GM18870 (cell line): ENCODE measurements around the gene ATF3.
"Not testable (repeated sequence)": the region's sequence is repeated elsewhere in the genome, so short reads cannot be mapped to it uniquely, and the experiment has no call there.

ENCODE experiments used
- ATAC-seq: cut with Tn5 transposase; IDR thresholded peaks from one replicate; pipeline ENCODE4 v1.9.1; 2021; ENCODE audit warnings: moderate library complexity; ENCODE audit not compliant: unreplicated experiment

ATF3 gene

DNA sequence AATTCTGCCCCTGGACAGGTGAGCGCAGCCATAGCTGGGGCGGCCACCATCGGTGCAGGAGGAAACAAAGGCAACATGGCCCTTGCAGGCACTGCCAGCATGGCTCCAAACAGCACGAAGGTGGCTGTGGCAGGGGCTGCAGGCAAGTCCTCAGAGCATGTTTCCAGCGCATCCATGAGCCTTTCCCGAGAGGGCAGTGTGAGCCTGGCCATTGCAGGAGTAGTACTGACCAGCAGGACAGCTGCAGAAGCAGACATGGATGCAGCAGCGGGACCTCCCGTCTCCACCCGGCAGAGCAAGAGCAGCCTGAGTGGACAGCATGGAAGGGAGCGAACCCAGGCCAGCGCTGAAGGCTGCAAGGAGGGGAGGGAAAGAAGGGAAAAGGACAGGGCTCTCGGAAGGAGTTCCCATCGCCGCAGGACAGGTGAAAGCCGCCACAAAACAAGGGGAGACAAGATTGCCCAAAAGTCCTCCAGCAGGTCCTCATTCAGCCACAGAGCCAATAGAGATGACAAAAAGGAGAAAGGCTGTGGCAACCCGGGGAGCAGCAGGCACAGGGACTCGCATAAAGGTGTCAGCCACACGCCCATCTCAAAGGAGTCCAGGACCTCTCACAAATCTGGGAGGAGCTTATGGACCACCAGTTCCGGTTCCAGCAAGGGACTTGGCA lies 17.4 kb downstream of the ATF3 start:
- no peak for ATAC-seq

DNA sequence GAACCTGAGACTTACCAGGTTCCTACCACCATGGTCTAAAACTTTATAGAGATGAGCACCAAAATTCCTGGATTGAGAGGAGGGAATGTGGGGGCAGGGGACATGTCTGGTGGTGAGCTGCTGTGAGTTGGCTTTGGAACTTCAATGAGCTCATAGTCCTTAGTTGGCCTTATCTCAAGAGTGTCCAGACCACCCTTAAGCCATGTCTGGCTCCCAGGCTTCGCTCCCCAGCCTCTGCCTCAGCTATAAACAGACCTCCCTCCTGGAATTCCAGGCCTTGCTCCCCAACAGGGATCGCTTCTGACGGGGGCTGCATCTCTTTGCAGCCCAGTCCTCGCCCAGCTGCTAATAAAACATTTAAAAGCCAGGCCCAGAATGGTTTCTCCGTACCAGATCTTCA lies 19.5 kb downstream of the ATF3 start:
- no peak for ATAC-seq

GRCh38 chr1:212628813-212629415 lies 20.4 kb downstream of the ATF3 start:
- no peak for ATAC-seq

DNA sequence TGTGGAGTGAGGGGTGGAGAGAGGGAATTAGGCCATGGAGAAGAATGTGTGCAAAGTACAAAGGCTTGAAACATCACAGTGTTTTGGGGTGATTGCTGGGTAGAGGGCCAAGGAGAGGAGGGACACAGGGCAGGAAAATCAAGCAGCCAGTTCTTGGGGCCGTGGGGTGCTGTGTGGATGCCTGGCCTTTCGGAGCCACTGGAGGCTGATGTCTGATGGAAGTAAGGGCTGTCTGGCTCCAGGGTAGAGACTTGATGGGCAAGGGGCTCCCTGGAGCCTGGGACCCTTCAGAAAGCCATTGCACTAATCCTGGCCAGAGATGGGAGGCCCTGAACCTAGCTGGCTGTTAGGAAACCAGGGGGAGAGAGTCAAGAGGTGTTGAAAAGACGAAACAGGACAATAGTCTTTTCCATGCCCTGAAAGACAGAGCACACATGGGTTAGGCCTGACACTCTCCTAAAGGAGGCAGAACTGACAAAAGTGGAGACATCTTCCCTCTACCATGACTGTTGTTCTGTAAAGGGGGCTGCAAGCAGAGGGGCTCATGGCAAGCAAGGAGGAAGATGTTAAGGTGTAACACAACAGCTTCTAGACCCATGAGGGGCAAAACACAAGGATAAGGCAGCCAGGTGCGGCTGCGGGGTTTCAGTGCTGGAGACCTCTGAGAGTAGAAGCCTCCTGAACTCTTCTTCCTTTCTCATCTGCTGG lies 21.0 kb downstream of the ATF3 start:
- peak; percentile 11 for ATAC-seq

- ATAC-seq: peak; percentile 85
Observed at GRCh38 chr1:212630158-212630900, 21.8 kb downstream of the ATF3 start.

DNA sequence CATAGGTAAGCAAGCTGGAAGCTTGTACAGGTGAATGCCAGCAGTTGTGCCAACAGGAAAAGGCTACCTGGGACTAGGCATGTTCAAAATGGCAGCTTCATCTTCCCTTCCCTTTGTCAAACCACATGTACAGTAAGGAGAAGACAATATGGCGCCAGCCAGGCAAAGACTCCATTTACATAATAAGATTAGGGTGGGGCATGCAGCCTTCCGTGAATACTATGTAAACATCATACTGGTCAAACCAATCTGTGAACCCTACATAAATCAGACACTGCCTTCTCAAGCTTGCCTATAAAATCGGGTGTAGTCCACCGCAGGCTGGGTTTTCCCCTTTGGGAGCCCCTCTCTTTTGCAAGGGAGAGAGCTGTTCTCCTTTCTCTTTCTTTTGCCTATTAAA lies 24.6 kb downstream of the ATF3 start:
- ATAC-seq: no peak

- ATAC-seq: no peak
Observed at GRCh38 chr1:212634252-212634651, 25.7 kb downstream of the ATF3 start.

DNA sequence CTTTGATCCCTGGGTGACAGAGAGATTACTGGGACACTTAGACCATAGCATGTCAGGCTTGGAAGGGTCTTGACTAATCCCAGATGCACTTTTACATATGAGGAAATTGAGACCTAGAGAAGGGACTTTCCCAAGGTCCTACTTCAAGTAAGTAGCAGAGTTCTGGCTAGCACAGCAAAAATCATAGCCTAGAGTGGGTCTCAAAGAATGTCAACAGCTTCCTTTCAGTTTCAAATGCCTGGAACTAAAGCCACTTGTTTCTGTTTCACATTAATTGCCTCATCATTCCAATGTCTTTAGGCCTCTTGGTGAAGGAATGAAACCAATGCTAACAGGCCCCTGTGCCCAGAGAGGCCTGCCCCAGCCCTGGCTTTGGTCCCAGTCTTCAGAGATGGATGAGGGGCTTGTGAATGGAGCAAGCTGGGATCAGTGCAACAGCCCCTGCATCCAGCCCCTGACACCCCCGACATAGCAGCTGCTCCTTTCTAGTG lies 26.6 kb downstream of the ATF3 start:
- ATAC-seq: no peak

DNA sequence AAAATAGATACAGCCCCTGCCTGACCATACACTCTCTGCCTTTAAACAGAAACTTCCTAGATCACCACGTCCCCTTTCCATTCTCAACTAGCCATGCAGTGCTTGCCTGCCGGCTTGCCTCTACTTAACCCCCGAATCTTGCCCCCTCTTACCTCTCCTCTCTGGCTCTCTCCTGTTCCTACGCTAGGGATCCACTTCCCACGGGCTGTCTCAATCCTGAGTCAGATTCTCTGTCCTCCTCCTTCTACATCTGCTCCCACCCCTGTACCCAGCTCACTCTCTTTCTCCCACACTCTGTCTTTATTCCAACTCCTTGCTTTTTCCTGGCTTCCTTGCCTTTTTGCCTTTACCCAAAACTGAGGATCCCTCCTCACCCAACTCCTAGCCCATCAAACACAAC lies 29.3 kb downstream of the ATF3 start:
- ATAC-seq: no peak

DNA sequence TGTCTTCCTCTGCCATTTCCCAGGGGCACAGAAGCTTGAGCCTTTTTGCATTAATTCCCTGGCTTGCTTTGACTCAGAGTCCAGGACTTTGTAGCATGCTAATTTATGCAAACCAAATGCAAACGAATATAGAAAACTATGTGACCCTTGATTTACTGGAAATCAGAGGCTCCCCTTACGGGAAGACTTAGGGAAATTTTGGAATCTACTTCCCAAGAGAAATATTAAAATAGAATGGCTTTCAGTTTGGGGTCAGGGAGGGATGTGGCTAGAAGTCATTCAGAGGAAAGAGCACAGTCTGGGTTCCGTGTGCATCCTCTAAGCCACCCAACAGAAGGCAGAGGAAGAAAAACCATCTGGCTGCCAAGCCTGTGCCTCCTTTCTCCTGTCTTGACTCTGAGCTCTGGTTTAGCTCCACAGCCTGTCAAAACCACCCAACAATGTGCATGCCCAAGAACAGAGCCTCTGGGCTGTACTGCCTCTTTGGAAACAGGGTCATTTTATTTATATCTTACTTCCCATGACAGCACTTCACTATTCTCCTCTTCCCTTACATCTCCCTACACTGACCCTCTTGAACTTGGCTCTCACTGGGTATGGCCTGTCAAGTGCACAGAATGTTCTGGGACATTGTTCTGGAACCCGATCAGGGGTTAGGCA lies 30.1 kb downstream of the ATF3 start:
- ATAC-seq: no peak

- ATAC-seq: not testable (repeated sequence)
Observed at GRCh38 chr1:212639524-212639923, 31.0 kb downstream of the ATF3 start.

DNA sequence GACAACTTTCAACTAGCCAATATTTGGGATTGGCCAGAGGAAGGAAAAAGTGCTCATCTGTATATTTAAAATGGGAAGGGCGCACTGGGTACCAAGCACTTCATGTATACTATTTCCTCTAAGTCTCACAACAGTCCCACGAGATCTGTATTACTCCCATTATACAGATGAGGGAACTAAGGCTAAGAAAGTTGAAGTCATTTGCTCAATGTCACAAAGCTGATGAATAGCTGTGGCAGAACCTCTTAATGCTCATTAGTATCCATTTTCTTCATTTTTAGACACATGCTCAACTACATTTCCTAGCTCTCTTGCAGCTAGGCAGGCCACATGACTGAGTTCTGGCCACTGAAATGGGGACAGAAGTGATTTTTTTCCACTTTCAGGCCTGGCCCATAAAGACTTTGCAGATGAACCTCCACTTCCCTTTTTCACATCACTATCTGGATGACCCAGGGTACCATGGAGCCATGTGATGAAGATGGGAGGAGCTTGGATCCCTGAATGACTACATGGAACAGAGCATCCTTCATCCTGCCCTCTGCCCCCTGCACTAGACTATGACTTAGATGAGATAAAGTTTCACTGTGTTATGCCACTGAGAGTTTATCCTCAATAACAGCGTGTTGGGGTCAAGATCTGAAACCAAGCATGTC lies 31.8 kb downstream of the ATF3 start:
- no peak for ATAC-seq

DNA sequence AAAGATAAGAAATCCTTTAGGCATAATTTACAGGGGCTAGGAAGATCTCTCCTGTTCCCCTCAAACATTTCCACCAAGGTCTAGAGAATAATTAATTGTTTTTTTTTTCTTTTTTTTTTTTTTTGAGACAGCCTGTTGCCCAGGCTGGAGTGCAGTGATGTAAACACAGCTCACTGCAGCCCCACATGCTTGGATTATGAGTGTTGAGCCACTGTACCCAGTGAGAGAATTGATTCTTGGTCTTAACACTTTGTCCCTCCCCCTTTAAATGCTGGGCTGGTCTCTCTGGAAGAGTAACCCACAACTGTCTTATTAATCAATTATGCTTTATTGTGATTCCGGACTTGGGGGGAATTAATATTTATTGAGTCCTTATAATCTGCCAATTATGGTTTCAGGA lies 33.4 kb downstream of the ATF3 start:
- ATAC-seq: no peak

DNA sequence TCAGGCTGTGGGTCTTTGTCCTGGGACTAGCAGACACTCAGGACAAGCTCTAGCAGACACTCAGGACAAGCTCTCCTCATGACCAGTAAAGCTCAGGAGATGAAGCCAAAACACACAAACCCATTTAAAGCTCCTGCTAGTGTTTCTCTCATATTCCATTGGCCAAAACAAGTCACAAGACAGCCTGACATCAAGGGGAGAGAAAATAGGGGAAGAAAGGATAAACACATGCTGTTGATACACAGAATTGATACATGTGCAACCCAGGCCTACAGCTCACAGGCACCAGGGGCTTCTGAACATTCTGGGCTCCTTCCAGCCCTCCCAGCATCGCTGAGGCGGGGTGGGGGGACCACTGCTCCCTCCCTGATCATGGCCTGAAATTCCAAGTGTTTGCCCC lies 35.3 kb downstream of the ATF3 start:
- no peak for ATAC-seq

GRCh38 chr1:212644866-212645545 lies 36.4 kb downstream of the ATF3 start:
- no peak for ATAC-seq

DNA sequence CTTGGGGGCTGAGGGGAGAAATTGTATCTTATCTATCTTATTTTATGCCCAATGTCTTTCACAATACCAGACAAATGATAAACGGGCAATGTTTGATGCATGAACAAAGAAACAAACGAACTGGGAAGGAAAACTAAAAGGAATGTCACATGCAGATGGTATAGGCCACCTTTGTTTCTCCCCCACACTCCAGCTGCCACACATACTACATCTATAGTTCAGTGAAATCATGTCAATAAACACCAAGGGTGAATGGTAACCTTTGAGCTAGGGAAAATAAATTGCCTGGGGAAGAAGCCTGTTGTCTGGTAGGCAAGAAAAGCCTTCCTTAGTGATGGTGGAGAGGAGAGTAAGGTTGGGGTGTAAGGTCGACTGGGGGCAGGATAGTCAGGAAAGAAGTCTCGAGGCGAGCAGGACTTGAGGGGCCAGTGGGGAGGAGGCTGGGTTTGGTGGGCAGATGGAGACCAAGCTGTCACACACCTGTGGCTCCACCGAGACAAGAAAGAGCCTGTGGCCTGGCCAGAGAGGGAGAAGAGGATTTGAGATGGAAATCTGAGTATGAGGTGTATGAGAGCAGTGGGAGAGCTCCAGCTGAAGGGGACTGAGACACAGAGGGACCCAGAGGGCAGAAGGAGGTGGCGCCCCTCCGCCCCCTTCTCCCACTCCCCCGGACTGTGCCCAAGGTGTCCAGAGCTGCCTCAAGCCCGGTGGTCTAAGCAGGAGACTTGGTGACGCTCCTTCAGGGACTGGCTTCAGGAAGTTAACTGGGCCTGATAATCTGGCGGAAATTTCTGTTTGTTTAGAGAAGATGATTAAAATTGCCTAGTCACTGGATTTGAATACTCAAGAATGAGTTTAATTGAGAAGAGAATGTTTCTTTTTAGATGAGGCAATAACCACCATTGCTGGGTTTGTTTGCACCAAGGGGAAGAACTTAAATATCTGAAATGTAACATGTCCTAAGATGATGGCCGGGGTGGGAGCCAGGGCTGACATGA lies 37.3 kb downstream of the ATF3 start:
- no peak for ATAC-seq

DNA sequence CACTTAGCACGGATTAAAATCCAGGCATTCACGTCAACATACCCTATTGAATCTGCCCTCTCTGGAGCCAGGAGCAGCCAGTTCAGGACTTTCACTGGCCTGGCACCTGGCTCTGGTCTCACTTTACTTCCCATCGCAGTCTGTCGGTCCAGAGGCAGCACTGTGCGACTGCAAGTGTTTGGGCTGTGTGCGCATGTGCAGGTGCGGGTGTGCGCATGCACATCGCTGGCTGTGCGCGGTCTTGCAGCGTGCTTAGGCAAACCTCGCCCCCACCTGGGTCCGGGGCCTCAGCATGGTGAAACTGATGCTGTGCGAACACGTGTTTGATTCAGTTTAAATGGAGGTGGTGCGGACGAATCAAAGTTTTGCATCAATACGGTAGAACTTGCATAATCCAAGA lies 38.0 kb downstream of the ATF3 start:
- ATAC-seq: no peak

GRCh38 chr1:212647004-212647403 lies 38.4 kb downstream of the ATF3 start:
- no peak for ATAC-seq

GRCh38 chr1:212648431-212648830 lies 39.9 kb downstream of the ATF3 start:
- no peak for ATAC-seq
